Duodenal mucosa (tissue), 2 donors: ENCODE data around the gene FXYD6.

Source experiments
- H3K27ac ChIP-seq: one replicate; pipeline ENCODE4 v1.7.0; 2013; ENCODE audit warnings: low read depth, low read length
- H3K27me3 ChIP-seq, 2 donors: one replicate each; pipeline ENCODE4 v1.7.0; 2013; ENCODE audit warnings: low read length in 2 of 2, control low read depth in 1 of 2; ENCODE audit not compliant: insufficient read depth in 2 of 2, control insufficient read depth in 1 of 2
- H3K36me3 ChIP-seq, 2 donors: one replicate each; pipeline ENCODE4 v1.7.0; 2013; ENCODE audit warnings: low read length in 2 of 2, control low read depth in 1 of 2; ENCODE audit not compliant: insufficient read depth in 2 of 2, control insufficient read depth in 1 of 2
- H3K4me1 ChIP-seq, 2 donors: one replicate each; pipeline ENCODE4 v1.7.0; 2013; ENCODE audit warnings: low read length in 2 of 2, control low read depth in 1 of 2; ENCODE audit not compliant: insufficient read depth in 2 of 2, control insufficient read depth in 1 of 2
- H3K4me3 ChIP-seq, 2 donors: one replicate each; pipeline ENCODE4 v1.7.0; 2013; ENCODE audit warnings: low read length in 2 of 2, low read depth in 1 of 2
- H3K9ac ChIP-seq, 2 donors: one replicate each; pipeline ENCODE4 v1.7.0; 2013; ENCODE audit warnings: low read length in 2 of 2, low read depth in 1 of 2
- H3K9me3 ChIP-seq, 2 donors: one replicate each; pipeline ENCODE4 v1.7.0; 2013; ENCODE audit warnings: low read length in 2 of 2, control low read depth in 1 of 2; ENCODE audit not compliant: control insufficient read depth in 1 of 2

Gene FXYD6

DNA sequence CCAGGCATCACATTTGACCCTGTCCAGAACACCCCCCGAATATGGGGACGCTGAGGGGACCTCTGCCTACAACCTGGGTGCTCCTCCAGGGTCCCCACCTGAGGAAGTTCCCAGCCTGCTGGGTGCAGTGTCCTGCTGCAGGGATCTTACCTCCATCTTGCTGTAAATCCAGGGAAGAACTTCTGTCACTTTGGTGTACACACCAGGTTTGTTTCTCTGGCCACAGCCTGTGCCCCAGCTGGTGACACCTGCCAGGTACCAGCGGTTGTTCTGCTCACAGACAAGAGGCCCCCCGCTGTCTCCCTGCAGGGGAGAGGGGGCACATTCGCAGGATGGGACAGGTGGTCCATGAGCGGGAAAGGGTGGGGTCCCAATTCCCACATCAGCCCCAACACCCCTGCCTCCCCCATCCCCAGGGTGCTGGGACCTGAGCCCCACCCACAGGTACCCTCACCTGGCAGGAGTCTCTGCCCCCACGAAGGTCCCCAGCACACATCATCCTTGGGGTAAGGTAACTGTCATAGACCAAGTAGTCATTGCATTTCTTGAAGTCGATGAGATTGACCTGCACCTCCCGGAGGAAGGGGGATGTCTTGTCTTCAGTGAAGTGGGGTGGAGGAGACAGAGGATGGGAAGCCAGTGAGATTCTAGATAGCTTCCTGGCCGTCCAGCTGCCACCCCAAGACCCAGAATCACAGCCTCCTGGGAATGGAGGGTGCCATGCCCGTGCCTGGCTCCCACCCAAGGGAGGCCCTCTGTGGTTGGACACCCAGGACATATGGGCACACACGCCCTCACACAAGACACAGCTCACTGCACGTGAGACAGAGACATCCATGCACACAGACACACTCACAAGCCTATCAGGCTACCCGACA lies 27.3 kb upstream of the FXYD6 start:
- Histone ChIP-seq H3K27me3 (no peaks in the 10 kb centered on the region), H3K9ac (no peak overlapping the region), H3K9me3 (no peaks in the 10 kb centered on the region), H3K4me3 (no peak overlapping the region), H3K36me3 (no peaks in the 10 kb centered on the region), H3K4me1 (peaks cover 7 to 14% of the 10 kb centered on the region in 2 donors), H3K27ac (no peak overlapping the region)

DNA sequence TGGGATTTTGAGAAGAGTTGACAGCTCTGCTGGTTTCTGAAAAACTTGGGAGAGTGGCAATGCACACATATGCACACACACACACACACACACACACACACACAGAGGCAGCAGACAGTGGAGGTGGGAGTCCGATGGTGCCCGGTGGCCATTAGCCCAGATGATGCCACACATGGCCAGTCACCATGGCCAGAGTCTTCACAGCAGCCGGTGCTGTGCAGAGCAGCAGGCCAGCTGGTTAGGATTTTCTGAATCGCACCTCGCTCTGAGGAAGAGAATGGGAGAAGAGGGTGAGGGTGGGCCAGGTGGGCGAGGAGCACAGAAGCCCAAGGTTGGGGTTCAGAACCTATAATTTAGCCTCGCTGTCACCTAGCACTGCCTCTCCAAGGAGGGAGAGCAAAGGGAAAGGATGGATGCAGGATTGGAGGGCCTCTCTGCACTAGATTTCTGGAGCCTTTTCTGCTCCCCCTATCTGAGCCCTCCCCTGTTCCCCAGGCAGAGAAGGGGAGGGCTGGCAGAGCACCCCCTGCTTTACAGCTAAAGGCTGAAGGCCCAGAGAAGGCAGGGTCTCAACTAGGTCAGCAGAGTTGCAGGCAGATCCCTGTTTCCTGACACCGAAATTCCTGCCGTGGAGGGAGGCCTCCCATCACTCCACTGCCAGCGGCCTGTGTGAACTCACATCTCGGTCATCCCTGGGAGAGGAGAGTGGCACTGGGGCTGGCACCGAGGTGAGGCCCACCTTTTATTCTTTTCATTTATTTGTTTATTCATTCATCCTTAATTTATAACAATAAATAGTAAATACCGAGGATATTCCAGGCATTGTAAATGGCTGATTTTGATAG lies 25.8 kb upstream of the FXYD6 start:
- Histone ChIP-seq H3K4me1 (peaks cover 0 to 3% of the 10 kb centered on the region in 2 donors), H3K36me3 (no peaks in the 10 kb centered on the region), H3K9ac (no peak overlapping the region), H3K27ac (no peak overlapping the region), H3K4me3 (no peak overlapping the region), H3K9me3 (no peaks in the 10 kb centered on the region), H3K27me3 (no peaks in the 10 kb centered on the region)

- no peaks in the 10 kb centered on the region for H3K4me1 ChIP-seq
- H3K9me3 ChIP-seq: no peaks in the 10 kb centered on the region
- H3K4me3 ChIP-seq: no peak overlapping the region
- no peak overlapping the region for H3K9ac ChIP-seq
- H3K36me3 ChIP-seq: no peaks in the 10 kb centered on the region
- no peak overlapping the region for H3K27ac ChIP-seq
- H3K27me3 ChIP-seq: no peaks in the 10 kb centered on the region
These were observed 25.1 kb upstream of the FXYD6 start for GRCh38 chr11:117901601-117902000.

- Histone ChIP-seq H3K4me3 (no peak overlapping the region), H3K36me3 (no peaks in the 10 kb centered on the region), H3K27me3 (no peaks in the 10 kb centered on the region), H3K27ac (no peak overlapping the region), H3K9ac (no peak overlapping the region), H3K9me3 (no peaks in the 10 kb centered on the region), H3K4me1 (no peaks in the 10 kb centered on the region)
These were observed 24.4 kb upstream of the FXYD6 start for GRCh38 chr11:117900720-117901440.

- H3K27ac ChIP-seq: no peak overlapping the region
- no peaks in the 10 kb centered on the region for H3K4me1 ChIP-seq
- no peaks in the 10 kb centered on the region for H3K9me3 ChIP-seq
- no peaks in the 10 kb centered on the region for H3K36me3 ChIP-seq
- H3K9ac ChIP-seq: no peak overlapping the region
- no peaks in the 10 kb centered on the region for H3K27me3 ChIP-seq
- H3K4me3 ChIP-seq: no peak overlapping the region
These were observed 23.7 kb upstream of the FXYD6 start for GRCh38 chr11:117900121-117900648.

GRCh38 chr11:117898059-117898458 lies 21.6 kb upstream of the FXYD6 start:
- H3K9me3 ChIP-seq: no peaks in the 10 kb centered on the region
- H3K4me1 ChIP-seq: no peaks in the 10 kb centered on the region
- H3K4me3 ChIP-seq: no peak overlapping the region
- no peak overlapping the region for H3K27ac ChIP-seq
- H3K9ac ChIP-seq: no peak overlapping the region
- no peaks in the 10 kb centered on the region for H3K27me3 ChIP-seq
- no peaks in the 10 kb centered on the region for H3K36me3 ChIP-seq

DNA sequence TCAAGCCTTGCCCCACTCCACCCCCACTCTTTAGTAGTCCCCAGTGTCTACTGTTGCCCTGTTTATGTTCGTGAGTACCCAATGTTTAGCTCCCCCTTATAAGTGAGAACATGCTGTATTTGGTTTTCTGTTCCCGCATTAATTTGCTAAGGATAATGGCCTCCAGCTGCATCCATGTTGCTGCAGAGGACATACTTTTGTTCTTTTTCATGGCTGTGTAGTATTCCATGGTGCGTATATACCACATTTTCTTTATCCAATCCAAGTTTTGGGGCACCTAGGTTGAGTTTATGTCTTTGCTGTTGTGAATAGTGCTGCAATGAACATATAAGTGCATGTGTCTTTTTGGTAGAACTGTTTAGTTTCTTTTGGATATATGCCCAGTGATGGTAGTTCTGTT lies 16.2 kb upstream of the FXYD6 start:
- Histone ChIP-seq H3K36me3 (no peaks in the 10 kb centered on the region), H3K4me3 (no peak overlapping the region), H3K4me1 (no peaks in the 10 kb centered on the region), H3K9ac (no peak overlapping the region), H3K27ac (no peak overlapping the region), H3K27me3 (no peaks in the 10 kb centered on the region), H3K9me3 (no peaks in the 10 kb centered on the region)

- H3K27me3 ChIP-seq: no peaks in the 10 kb centered on the region
- H3K27ac ChIP-seq: no peak overlapping the region
- no peaks in the 10 kb centered on the region for H3K36me3 ChIP-seq
These were observed 14.9 kb upstream of the FXYD6 start for GRCh38 chr11:117891362-117891761.

DNA sequence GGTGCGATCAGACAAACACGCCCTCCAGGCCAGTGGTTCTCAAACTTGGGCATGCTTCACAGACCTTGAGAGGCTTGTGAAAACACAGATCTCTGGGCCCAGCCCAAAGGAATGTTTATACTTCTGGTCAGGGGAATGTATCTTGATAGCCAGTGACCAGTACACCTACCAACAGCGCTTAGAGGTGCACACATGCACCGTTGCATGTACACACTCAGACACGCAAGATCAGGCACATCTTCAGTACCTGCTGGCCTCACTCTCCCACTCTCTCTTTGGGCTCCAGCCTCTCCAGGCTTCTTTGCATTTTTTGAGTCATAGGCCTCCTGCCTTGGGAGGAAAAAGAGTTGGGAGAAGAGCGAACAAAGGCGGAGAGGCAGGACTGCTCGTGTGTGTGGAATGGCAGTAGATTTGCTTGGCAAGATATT lies 11.7 kb upstream of the FXYD6 start:
- Histone ChIP-seq H3K9me3 (no peaks in the 10 kb centered on the region), H3K9ac (no peak overlapping the region), H3K27ac (no peak overlapping the region), H3K4me3 (no peak overlapping the region), H3K36me3 (no peaks in the 10 kb centered on the region), H3K4me1 (no peaks in the 10 kb centered on the region), H3K27me3 (no peaks in the 10 kb centered on the region)

More at GRCh38 chr11:117891362-117891761, 14.9 kb upstream of the FXYD6 start:
- Histone ChIP-seq H3K4me3 (no peak overlapping the region), H3K4me1 (no peaks in the 10 kb centered on the region), H3K9ac (no peak overlapping the region), H3K9me3 (no peaks in the 10 kb centered on the region)
